HG03354 (cell line): ENCODE data around the gene KBTBD3.
"Not testable (repeated sequence)": the region's sequence is repeated elsewhere in the genome, so short reads cannot be mapped to it uniquely, and the experiment has no call there.

ENCODE experiments used
- ATAC-seq: cut with Tn5 transposase; IDR thresholded peaks from one replicate; pipeline ENCODE4 v1.9.1; 2021; ENCODE audit warnings: mild to moderate bottlenecking; ENCODE audit not compliant: unreplicated experiment, poor library complexity, severe bottlenecking

KBTBD3 gene

DNA sequence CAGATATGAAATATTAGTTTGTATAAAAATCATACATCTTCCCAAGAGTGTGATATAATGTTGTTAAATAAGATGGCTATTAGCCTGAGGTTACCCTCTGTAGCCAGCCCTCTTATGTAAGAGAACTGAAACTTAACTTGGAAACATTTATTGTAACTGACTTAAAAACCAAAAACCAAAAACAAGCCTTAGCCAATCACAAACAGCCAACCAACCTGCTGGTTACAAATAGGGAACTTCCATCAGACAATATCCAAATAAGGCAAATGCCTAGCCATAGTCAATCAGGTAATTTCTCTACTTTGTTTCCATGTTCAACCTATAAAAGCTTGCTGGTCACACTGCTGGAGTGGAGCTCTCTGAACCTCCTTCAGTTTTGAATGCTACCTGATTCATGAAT is 14.1 kb downstream of the KBTBD3 start:
- ATAC-seq: peak; percentile 74

- ATAC-seq: no peak
Measured at GRCh38 chr11:106061954-106062949, 14.9 kb downstream of the KBTBD3 start.

DNA sequence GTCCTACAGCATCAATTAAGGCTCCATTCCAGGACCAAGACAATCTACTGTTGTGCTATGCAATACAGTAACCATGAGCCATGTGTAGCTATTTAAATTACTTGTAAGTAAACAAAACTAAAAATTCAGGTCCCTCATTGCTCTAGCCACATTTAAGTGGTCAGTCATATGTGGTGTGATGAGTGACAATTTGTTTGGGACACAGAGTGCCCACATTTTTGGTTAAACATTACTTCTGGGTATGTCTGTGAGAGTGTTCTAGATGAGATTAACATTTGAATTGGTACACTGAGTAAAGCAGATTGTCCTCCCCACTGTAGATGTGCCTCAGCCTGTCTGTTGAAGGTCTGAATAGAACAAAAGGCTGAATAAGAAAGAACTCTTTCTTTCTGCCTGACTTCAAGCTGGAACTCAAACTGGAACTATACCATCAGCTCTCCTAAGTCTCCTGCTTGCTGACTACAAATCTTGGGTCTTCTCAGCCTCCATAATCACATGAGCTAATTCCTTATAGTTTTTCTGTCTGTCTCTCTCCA is 15.8 kb downstream of the KBTBD3 start:
- ATAC-seq: peak; percentile 40

DNA sequence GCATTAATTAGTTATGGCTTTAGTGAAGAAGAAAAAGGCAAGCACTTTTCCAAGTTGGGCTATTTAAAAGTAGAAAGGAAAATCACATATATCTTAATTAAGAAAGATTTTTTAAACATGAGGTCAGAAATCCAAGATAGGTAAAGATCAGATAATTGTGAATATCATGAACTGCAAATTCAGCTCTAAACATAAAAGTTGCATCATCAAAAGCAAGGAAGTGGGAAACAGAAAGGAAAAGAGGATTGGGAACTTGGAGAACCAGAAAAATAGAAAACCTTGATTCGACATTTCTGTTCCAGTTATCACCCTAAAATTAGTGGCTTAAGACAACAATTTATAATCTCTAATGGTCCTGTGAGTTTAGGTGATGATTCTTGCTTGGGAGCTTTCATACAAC is 17.5 kb downstream of the KBTBD3 start:
- no peak for ATAC-seq

- ATAC-seq: not testable (repeated sequence)
Measured at GRCh38 chr11:106058377-106058776, 18.8 kb downstream of the KBTBD3 start.

GRCh38 chr11:106051103-106051502 is 26.0 kb downstream of the KBTBD3 start:
- ATAC-seq: no peak

DNA sequence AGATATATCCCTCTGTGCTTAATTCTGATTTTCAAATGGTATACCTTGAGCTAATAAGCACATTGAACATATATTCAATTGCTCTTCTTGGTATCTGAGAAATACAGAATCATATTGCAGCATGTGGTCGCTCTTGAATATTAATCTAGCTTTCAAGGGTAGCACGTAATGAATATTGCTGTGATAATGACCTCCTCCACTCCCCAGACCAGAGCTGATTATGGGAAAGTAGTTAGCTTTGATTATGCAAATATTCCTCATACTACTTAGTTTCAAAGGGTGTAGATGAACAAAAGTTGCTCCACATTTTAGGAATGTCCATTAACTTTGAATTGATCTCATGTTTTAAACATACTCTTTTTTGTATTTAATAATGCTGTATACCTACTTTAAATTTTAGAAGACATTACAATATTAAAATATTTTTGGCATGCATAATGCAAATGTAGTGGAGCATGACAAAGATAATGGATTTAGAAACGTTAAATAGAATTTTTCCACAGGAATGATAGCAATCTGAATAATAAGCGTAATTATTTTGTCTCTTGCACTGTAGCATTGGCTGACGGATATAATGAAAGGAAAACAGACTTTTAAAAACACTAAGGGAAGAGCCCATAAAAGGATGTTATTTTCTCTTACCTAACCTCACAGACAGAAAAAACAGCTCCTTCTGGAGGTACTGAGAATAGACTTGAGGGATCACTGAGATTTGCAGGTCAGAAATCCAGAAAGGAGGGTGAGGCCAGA is 27.2 kb downstream of the KBTBD3 start:
- ATAC-seq: no peak

GRCh38 chr11:106047631-106048030 is 29.5 kb downstream of the KBTBD3 start:
- no peak for ATAC-seq

DNA sequence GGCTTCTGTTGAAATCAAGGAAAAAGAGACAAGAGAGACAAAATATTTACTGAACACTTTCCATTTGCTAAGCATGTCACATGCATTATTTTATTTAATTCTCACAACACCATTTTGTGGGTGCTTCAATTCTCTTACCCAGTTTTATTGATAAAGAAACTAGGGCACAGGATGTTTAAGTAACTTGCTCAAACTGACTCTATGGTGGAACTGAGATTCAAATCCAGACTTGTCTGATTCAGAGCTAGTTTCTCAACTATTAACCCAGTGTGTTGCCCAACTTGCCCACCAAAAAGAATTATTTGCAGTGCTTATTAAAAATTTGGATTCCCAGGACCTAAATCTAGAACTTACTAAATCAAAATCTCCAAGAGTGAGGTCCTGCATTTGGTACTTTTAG is 33.6 kb downstream of the KBTBD3 start:
- ATAC-seq: no peak

- ATAC-seq: no peak
Measured at GRCh38 chr11:106032861-106033260, 44.3 kb downstream of the KBTBD3 start.

GRCh38 chr11:106031936-106032335 is 45.2 kb downstream of the KBTBD3 start:
- ATAC-seq: no peak

- ATAC-seq: peak; percentile 84
Measured at GRCh38 chr11:106031202-106031810, 45.8 kb downstream of the KBTBD3 start.

DNA sequence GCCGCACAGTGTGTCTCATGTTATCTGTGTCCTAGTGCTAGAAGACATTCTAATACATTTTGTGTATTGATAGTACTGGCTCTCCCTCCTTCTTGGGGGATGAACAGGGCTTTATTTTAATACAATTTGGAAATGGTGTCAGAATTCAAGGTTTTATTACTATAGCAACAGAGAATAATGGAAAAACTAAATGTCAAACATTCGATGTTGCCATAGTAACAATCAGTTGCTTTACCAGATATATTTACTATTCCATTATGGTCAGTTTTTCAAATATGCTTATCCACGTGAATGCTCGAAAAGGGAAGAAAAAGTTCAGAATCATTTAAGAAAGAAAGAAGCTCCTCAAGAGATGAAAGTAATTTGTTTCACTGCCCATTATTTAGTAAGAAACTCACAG is 46.5 kb downstream of the KBTBD3 start:
- ATAC-seq: no peak

- no peak for ATAC-seq
Measured at GRCh38 chr11:106022795-106023275, 54.3 kb downstream of the KBTBD3 start.

DNA sequence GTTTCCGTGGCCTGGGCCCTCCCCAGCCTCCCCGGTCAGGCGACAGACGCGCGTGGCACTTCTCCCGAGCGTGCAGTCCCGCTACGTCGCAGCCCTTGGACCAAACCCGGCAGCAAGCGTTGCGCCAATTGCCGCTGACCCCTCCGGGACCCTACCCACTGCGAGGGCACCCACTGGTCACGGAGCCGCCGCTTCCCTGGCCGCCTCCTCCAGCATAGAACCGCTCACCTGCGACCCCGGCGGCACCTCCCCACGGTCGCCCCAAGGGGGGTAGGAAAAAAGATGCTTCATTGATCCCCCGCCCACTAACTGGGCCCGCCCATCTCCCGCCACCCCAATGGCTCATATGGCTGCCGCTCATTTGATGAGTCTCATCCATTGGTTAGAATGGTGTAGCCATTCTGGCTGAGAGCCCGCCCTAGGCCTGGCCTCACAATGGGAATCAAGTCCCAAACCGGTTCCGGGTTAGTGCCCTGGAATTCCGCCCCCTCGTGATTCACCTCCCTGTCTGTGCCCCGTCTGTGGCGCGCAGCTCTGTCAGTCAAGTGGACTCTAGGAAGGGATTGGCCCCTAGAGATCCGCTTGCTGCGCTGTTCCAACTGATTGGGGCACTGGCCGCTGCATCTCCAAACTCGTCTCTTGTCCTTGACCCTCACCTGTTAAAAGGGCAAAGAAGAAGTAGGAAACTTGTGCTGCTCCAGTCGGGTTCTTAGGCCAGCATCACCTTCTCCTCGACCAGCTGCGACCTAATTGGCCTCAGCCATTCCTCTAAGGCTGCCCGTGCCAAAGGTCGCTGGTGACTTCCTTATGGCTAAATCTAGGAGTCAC is 55.0 kb downstream of the KBTBD3 start, which contains the start of gene MSANTD4:
MSANTD4 (minus strand) TSS at position 274 of the 828 bp plus-strand sequence. CDS start 11,323 bp downstream, outside the sequence.
- ATAC-seq: peak; percentile 98

DNA sequence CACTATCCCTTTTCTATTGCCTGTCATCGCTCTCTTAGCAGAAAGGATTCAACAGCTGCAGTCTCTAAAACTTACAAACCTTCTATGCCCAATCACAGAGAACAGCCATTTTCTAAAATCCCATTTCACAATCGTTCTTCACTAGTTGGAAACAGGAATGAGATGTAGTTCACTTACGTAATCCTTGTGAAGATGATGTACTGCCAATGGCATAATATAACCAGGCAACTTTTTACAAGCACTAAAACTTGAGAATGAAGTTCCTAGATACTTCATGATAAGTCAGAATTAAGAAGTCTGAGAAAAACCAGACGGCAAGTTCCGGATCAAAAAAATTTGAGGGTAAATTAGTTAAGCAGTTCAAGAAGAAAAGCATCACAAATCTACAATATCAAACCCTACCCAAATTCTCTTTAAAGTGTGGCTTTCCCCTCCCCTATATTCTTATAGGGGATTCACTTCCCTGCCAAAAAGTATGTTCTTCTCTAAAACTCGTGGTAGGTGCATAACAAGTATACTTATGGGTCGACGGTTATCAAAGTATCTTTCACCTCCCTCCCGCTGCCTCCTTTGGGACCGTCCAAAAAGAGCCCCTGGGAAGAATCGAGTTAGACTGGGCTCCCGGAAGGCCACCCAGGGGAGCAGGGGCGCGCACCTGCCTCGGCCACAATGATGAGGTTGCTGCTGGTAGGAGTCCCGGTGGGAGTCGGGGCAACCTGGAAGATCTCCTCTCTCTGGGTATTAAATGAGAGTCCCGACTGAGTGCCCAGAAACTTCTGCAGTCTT is 55.8 kb downstream of the KBTBD3 start:
- ATAC-seq: peak; percentile 16

DNA sequence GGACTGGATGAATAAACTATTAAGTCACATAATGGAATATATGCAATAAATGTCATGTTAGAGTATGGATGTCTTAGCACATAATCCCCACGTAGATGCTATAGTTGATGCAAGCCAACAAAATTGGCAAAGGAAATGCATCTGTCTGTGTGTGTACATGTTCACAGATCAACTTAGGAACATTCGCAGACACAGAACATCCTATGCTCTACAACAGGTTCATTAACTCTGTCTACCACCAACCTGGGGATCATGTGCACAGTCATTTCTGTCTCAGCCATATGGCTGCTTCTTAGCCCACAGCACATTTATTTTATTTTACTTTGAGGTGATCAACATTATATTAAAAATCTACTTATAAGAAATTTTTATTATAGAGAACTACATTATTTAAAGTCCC is 60.1 kb downstream of the KBTBD3 start:
- no peak for ATAC-seq

GRCh38 chr11:106015066-106015465 is 62.1 kb downstream of the KBTBD3 start:
- ATAC-seq: no peak
